Activated T-cell treated with anti-CD3 and anti-CD28 coated beads for 4 hours (primary cell): Measurements from ENCODE around the gene WFDC9.
"Not testable (repeated sequence)": the region's sequence is repeated elsewhere in the genome, so short reads cannot be mapped to it uniquely, and the experiment has no call there.

Source experiments
- DNase-seq: peaks from one replicate; pipeline ENCODE4 v3.0.0-alpha.2; 2020

WFDC9 gene

GRCh38 chr20:45631184-45631583, at the start of gene WFDC9:
Gene WFDC9, minus strand, starts transcription at chr20:45631284. Its CDS starts 21,103 bp downstream, at chr20:45610181.
- DNase-seq, result no peak

GRCh38 chr20:45679650-45680049, 48.6 kb upstream of the WFDC9 start:
- DNase-seq, result no peak

GRCh38 chr20:45672765-45673164, 41.7 kb upstream of the WFDC9 start:
- no peak for DNase-seq

- no peak for DNase-seq
Observed at GRCh38 chr20:45670139-45670538, 39.1 kb upstream of the WFDC9 start, which contains the start of gene WFDC11. Gene WFDC11, minus strand, starts transcription at chr20:45670239. Its CDS starts 19,639 bp downstream, at chr20:45650600.

GRCh38 chr20:45657038-45657437, 26.0 kb upstream of the WFDC9 start:
- not testable (repeated sequence) for DNase-seq

- not testable (repeated sequence) for DNase-seq
Observed at GRCh38 chr20:45651726-45652125, 20.6 kb upstream of the WFDC9 start.

GRCh38 chr20:45649312-45649863, 18.3 kb upstream of the WFDC9 start:
- DNase-seq, result no peak

GRCh38 chr20:45647441-45648050, 16.5 kb upstream of the WFDC9 start:
- no peak for DNase-seq

- no peak for DNase-seq
Observed at GRCh38 chr20:45646875-45647274, 15.8 kb upstream of the WFDC9 start.

- DNase-seq, result not testable (repeated sequence)
Observed at GRCh38 chr20:45645869-45646268, 14.8 kb upstream of the WFDC9 start.

GRCh38 chr20:45641076-45641475, 10.0 kb upstream of the WFDC9 start:
- DNase-seq, result not testable (repeated sequence)

- DNase-seq, result no peak
Observed at GRCh38 chr20:45639687-45640086, 8.6 kb upstream of the WFDC9 start.

GRCh38 chr20:45636513-45636912, 5.4 kb upstream of the WFDC9 start:
- no peak for DNase-seq

GRCh38 chr20:45630371-45630770, 713 bp downstream of the WFDC9 start:
- DNase-seq, result no peak

- peak; percentile 1 for DNase-seq
Observed at GRCh38 chr20:45629496-45630100, 1.5 kb downstream of the WFDC9 start, which contains the start of gene WFDC10A. Gene WFDC10A, plus strand, starts transcription at chr20:45629739. Its CDS starts 75 bp downstream, at chr20:45629814.

- no peak for DNase-seq
Observed at GRCh38 chr20:45626540-45626939, 4.5 kb downstream of the WFDC9 start.

GRCh38 chr20:45621593-45621992, 9.5 kb downstream of the WFDC9 start:
- no peak for DNase-seq

GRCh38 chr20:45617591-45617990, 13.5 kb downstream of the WFDC9 start:
- no peak for DNase-seq

GRCh38 chr20:45612314-45612713, 18.8 kb downstream of the WFDC9 start:
- no peak for DNase-seq

GRCh38 chr20:45611054-45611453, 20.0 kb downstream of the WFDC9 start:
- DNase-seq, result no peak

GRCh38 chr20:45607810-45608209, 23.3 kb downstream of the WFDC9 start:
- DNase-seq, result no peak

GRCh38 chr20:45595235-45595634, 35.8 kb downstream of the WFDC9 start:
- DNase-seq, result no peak

- DNase-seq, result no peak
Observed at GRCh38 chr20:45593498-45593897, 37.6 kb downstream of the WFDC9 start.

GRCh38 chr20:45592574-45593189, 38.4 kb downstream of the WFDC9 start:
- no peak for DNase-seq
